Right lung (tissue), 10 donors: Measurements from ENCODE around the gene SLC26A9. TPM values are rescaled to one million over a fixed set of nuclear protein-coding genes. Genes with fewer than 3 reads are reported as not detected.
A peak's percentile ranks its signal among the peaks of the same experiment; 100 is the strongest.

Source experiments
- DNase-seq, 2 donors: peaks; one replicate each; pipeline ENCODE4 v3.0.0-alpha.2; 2013
- long read RNA-seq, 8 donors: transcript quantifications; one replicate each; lab custom pipeline, GENCODE V29; 2026
- polyA plus RNA-seq, 5 donors: library from polyadenylated mRNA; unstranded; fragments of 120-200 nt; gene quantifications; one replicate each; pipeline versions ENCODE4 v1.2.1 to v1.2.3, GENCODE V29; 2013; ENCODE audit warnings: inconsistent platforms in 1 of 5, low replicate concordance in 1 of 5; ENCODE audit not compliant: insufficient read length in 5 of 5, insufficient read depth in 1 of 5

The SLC26A9 gene, protein sequence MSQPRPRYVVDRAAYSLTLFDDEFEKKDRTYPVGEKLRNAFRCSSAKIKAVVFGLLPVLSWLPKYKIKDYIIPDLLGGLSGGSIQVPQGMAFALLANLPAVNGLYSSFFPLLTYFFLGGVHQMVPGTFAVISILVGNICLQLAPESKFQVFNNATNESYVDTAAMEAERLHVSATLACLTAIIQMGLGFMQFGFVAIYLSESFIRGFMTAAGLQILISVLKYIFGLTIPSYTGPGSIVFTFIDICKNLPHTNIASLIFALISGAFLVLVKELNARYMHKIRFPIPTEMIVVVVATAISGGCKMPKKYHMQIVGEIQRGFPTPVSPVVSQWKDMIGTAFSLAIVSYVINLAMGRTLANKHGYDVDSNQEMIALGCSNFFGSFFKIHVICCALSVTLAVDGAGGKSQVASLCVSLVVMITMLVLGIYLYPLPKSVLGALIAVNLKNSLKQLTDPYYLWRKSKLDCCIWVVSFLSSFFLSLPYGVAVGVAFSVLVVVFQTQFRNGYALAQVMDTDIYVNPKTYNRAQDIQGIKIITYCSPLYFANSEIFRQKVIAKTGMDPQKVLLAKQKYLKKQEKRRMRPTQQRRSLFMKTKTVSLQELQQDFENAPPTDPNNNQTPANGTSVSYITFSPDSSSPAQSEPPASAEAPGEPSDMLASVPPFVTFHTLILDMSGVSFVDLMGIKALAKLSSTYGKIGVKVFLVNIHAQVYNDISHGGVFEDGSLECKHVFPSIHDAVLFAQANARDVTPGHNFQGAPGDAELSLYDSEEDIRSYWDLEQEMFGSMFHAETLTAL
- polyA plus RNA-seq, result 1 to 10 TPM; 4.5 to 7.1 (median 5.4) TPM
- long read RNA-seq, donor 1, full-length matches to known transcripts, result 1 of 1 reads
- long read RNA-seq, donor 1, partial matches to known transcripts, result 0 of 1 reads
- long read RNA-seq, donor 1, other reads (novel, unspliced or antisense), result 0 of 1 reads
- long read RNA-seq, donor 2, result 0 reads
- long read RNA-seq, donor 3, result 0 reads
- long read RNA-seq, donor 4, result 0 reads
- long read RNA-seq, donor 5, full-length matches to known transcripts, result 1 of 1 reads
- long read RNA-seq, donor 5, partial matches to known transcripts, result 0 of 1 reads
- long read RNA-seq, donor 5, other reads (novel, unspliced or antisense), result 0 of 1 reads
- long read RNA-seq, donor 6, partial matches to known transcripts, result 35 of 35 reads
- long read RNA-seq, donor 6, other reads (novel, unspliced or antisense), result 0 of 35 reads
- long read RNA-seq, donor 7, result 0 reads
- long read RNA-seq, donor 8, result 0 reads

DNA sequence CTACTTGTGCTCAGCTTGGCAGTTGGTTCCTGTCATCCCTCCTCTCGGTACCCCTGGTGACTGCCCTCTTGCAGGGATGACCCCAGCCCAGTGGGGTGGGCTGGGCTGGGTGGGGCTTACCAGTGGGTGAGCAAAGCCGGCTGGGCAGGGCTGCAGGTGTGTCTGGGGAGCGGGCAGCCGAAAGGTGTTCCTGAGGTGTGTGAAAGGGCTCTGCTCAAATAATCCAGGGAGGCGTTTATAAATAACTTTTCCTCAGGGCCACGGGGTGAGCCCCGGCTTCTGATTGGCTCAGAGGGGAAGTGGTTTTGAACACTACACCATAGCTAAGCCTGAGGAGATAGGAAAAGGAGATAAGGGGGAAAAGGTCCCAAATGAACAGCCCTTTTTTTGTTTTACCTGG is at the start of gene SLC26A9:
SLC26A9 (minus strand) TSS at position 212 of the 400 bp plus-strand sequence. CDS start 7,636 bp downstream, outside the sequence.
- DNase-seq, result no peak

DNA sequence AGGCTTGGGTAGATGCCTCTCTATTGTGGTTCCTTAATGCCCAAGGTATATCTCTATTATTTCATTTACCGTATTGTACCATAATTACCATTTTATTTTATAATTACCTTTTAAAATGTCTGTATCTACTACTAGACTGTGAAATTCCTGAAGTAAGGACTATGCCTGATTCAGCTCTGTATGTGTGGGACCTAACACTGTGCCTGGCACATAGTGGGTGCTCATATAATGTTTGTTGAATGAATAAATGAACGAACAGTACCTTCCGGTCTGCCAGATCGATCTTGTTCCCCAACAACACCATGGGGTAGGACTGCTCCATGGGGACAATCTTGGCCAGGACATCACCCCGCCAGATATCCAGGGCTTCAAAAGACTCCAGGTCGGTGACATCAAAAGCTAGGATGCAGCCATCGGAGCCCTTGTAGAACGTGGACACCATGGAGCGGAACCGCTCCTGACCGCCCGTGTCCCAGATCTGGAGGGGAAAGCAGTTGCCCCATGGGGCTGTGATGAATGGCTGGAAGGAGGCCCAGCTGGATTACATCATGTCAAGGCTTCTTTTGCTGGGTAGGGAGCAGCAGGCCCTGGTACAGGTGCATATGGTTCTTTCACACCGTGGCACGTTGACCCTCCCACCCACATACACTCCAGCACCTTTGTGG is 49.1 kb upstream of the SLC26A9 start:
- DNase-seq, result no peak

DNA sequence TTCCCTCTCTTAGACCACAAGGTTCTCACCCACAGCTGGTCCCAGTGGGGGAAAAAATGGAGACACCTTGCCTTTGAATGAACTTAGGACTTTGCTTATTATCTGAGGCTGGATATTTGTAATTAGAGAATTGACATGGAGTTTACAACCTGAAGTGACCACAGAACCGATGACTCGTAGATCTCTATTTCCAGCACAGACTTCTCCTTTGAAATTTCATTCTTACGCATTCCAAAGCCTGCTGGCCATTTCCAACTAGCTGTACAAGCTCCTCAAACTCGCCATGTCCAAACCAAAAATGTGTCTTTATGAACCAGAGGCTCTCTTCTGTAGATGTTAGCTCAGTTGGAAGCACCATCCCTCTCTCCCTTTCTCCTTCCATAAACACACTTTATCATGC is 48.0 kb upstream of the SLC26A9 start:
- DNase-seq, result no peak

DNA sequence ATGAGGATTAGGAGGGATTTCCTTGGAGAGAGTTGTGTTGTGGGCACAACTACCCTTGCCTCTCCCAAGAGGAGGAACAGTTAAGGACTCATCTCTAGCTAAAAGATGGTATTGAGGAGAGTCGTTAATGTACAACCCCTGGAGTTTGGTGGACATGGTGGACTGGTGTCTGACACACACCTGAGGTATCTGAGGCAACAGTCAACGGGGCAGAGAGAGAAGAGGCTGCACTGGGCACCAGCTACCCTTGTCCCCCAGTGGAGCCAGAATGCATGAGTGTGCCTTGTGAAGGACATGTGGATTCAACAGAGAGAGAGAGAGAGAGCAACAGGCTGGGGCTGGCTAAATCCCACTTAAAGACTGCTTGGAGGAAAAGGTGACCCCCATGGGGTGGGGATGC is 47.0 kb upstream of the SLC26A9 start:
- DNase-seq, result no peak

DNA sequence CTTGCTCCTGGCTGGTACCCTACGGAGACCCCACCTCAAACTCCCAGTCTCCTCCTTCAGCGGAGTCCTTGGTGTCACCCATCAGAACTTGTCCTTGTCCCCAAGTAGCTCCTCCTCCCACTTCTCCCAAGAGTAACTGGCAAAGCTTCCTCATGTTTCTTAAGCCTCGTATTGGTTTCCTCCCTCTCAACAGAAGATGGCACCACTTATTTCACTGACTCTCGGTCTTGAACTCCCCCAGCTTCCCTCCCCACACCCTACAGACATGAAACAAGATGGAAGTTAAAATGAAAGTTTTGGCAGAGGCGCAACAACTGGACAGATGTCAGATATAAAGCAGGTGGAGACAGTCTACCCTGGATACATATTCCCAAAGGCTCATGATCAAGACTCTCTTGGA is 46.5 kb upstream of the SLC26A9 start:
- DNase-seq, result no peak

DNA sequence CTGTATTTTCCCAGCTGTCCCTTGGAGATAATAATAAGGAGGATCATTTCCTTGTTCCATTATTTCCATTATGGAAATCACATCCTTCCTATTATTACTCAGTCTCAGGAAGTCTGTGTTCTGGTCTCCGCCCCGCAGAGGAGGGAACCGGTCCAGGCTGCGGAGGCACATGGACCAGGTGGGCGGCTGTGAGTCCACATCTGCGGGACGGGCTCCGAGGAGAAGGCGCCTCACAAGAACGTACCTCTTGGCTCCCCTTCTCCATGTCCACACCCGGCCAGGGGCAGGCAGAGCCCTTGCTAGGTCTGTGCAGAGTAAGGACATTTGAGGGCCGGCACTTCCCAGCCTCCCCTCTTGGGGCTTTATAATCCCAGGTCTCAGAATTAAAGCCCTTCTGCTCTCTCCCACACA is 45.3 kb upstream of the SLC26A9 start:
- DNase-seq, result no peak

DNA sequence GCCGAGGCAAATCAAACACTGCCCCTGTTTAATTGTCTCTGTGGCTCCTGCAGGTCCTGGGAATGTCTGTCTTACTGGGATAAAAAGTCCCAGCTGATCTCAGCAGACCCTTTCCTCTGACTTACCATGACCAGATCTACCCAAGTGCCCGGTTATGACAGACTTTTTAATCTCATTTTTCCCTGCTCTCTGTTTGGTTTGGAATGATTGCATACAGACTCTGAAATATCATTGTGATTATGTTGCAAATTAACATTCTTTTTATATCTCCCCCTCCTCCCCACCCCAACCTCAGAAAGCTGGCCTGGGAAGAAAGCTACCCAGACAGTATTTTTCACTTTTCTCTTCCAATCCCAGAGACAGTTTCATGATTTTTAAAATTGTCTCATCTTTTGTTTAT is 43.6 kb upstream of the SLC26A9 start:
- no peak for DNase-seq

DNA sequence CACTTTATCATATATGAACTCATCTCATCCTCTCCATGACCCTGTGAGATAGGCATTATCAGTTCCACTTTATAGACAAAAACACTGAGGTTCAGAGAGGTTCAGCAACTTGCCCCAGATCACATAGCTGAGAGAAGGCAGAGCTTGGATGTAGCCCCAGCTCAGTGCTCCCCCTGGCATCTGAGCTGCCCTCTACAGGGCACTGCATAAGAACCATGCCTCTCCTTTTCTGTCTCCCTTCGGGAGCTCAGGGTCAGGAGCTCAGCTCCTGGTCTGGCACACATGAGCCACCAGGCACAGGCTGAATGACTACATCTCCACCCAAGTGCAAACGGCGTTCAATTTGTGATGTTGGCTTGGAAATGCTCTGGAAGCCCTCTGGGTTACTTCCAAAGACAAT is 43.0 kb upstream of the SLC26A9 start:
- no peak for DNase-seq

DNA sequence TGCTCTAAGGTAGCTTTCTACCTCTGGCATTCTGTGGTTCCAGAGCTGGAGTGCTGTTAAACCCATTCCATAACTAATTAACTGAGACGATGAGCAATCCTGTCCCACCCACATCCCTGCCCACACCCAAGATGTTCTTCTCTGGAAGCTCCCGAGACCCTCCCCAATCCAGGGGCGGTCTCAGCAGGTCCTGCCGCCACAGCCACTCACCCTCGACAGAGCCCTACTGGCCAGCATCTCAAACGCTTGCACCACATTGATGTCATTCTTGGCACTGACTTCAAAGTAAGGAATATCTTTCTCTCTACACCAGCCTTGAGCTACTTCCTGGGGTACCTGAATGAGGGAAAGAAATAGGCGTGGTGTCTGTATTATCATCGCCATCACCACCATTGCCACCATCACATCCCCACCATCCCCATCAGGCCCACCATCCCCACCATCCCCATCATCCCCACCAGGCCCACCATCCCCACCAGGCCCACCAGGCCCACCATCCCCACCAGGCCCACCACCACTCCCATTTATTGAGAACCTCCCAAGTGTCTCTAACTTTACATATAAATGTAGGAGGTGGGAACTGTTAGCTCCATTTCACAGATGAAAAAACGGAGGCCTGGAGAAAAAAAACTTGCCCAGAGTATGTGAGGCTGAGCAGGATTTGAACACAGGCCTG is 42.2 kb upstream of the SLC26A9 start:
- no peak for DNase-seq

DNA sequence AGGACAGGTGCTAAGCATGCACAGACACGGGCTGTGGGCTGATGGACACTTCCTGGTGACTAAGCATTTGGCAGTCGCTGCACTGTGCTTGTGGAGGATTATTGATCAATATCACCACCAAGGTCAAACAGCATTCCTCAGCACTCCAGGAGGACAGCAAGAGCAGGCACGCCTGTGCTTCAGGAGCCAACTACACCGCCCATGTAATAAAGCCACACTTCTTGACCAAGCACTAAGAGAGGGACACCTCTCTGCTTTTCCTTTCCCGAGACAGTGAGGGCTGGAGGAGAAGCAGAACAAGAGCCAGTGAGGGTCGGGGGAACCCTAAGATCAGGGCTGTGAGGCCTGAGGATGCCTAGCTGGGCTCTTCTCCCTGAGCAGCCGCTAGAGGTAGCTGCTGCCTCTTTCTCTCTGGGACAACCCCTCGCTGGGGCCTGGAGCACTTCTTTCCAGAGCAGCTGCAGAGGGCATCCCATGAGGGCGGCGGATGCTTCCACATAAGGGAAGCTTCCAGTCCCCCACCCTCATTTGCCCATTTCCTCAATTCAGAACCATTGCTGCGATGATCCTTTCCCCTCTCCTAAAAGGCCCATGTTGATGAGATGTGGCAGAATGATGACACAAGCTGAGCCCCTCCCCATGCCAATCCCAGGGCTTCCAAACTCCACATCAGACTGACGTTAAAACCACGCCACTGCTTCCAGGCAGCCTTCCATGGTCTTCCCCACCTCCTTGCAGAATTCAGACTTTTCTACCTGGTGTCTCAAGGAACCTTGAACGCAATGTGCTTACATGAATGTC is 40.9 kb upstream of the SLC26A9 start:
- peak in 1 of 2 donors; percentile 43 for DNase-seq

DNA sequence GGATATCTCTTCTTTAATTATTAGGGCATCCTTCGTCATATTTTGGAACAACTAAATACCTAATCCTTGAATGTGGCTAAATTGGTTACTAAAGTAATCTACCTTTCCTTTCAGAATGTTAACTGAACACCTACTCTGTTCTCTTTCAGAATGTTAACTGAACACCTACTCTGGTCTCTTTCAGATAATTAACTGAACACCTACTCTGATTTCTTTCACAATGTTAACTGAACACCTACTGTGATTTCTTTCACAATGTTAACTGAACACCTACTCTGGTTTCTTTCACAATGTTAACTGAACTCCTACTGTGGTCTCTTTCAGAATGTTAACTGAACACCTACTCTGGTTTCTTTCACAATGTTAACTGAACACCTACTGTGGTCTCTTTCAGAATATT is 38.0 kb upstream of the SLC26A9 start:
- no peak for DNase-seq

DNA sequence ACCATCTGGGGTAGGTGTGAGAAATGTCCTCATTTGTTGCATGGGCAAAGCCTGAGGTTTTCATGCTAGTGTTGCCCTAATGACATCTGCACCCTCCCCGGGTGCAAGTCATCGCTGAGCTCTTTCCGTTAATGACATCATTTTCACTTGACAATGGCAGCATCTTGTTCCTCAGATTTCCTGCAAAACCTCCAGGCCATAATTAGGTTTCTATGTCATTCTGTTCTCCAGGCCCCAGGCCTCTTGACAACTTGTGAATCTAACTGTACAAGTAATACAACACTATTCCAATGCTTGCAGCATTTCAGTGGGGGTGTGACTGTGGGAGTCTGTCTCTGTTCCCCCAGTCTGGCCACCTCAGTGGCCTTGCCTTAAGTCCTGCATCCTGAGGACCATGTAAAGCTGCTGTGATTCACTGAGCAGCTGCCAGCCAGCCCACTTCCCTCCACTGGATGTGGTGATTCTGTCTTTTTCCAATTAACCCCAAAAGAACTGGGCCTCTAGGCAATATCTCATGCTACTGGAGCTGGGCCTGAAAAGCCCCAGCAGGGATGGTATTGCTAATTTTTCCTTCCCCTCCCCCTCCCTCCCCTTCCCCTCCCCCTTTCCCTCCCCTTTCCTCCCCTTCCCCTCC is 37.1 kb upstream of the SLC26A9 start:
- no peak for DNase-seq

DNA sequence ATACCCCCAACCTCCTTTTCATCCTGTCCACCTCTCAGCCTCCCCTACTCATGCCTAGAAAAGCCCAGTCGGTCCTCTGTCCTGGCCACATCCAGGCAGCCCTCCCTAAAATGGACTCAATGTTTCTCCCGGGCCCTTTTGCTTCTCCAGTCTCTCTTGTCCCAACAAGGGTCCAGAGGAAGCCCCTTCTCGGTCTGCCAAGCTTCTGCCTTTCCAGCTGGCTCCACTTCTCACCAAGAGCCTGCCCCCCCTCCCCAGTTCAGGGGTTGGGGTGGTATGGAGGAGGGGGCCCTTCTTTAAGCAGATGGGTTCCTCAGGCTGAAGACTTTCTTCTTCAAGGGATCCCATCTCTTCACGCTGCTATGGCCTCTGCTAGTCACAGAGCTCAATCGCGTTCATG is 36.0 kb upstream of the SLC26A9 start:
- DNase-seq, result no peak

DNA sequence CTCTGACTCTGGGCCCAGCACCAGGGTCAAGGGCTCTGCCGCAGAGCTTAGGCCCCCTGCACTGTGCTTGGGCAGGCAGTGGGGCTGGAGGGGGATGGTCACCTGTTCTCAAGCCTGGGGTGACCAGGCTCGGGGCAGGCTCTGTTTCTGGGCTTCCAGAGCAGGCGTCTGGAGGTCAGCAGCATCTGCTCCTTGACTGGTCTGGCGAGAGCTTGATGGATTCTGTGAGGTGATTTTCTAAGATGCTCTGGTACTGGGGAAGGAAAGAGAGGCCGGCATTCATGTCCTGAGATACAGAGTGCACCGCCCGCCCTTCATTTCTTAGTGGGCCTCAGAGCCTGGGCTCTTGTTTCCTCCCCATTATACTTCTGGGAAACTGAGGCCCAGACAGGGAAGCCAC is 35.4 kb upstream of the SLC26A9 start:
- no peak for DNase-seq

DNA sequence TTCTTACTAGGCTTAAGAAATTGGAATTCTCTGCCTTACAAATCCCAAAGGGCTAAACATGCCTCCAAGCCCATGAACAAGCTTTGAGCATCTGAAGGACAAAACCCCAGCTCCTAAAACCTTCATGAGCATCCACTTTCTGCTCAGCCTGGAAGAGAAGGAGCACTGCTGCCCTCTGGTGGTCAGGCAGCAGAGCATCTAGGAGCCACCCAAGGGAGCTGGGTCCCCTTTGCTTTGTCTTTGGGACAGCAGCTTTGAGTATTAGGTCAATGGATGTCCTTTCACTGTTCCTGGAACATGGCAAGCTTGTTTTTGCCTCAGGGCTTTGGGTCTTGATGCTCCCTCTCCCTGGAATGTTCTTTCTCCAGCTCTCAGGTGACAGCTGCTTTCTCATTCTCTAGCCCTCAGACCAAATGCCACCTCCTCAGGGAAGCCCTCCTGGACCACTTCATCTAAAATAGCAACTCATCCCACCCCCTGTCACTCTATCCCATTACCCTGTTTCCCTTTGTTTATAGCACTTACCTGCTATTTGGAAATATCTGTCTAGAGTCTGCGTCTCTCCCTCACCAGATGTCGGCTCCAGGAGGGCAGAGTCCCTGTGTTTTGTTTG is 34.3 kb upstream of the SLC26A9 start:
- peak; percentile 52 to 67 for DNase-seq

DNA sequence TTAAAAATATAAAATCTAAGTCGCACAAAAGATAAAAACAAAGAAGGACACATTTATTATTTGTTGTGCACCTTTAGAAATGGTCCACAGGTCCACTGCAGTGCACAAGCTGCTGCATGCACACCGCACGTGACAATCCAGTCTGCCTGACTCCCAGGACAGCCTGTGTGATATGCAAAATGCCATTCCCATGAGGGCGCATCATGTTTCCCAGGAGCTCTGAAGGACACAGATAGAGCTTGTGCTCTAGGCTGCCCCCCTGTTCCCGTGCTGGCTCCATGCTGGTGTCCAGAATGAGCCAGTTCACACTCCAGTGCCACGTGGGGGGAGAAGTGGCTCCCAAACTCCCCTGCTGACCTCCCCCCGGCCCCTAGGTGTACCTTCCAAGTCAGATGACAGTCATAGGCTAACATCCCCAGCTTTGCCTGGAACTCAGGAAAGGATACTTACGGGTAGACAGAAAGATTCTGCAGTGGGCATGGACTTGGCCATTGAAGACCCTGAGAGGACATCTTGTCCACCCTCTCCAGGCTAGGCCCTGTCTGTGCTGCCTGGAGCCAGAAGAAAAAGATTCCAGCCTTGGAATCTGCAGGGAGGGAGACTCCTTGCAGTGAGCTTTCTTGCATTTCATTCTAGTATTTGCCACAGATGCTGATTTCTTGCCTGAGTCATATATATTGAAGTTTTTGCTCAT is 33.6 kb upstream of the SLC26A9 start:
- DNase-seq, result no peak

DNA sequence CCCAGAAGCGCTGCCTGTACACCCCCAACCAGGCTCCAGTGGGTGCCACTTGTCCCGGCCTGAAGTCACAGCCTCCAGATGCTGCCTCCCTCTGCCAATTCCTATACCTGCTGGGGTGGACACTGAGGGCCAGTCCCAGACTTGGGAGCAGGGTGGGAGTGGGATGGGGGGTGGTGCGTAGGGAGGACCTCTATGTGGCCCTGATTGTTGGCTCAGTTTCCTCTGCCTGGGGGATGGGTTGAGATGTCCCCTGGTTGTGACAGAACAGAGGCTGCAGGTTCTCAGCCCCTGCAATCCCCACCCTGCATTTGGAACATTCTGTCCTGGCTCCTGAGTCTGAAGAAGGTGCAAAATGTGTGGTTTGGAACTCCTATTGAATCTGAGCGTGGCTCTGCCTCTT is 32.8 kb upstream of the SLC26A9 start:
- no peak for DNase-seq

DNA sequence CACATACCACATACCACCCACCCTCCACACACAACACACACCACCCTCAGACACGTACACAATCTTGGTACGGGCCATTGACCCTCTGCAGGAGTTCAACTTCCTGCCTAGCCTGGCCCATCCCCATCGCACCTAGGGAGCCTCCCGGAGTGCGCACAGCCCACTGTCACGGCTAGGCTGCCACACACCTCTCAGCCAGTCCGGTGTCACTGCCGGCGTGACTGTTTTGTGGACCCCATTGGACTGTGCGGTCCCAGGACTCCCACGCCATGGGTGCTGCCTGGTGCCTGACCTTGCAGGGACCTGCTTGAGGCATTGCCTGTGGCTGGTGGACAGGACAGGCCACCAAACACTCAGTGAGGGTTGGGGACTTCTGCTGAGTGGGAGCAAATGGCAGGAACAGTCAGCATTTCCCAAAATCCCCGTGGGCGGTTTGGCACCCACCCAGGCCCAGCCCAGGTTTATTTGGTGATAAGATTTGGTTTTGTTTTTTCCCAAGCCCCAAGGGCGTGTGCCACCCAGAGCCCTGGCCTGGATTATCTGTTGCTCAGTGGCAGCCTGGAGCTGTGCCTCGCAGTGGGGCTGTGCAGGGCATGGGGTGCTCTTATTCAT is 32.2 kb upstream of the SLC26A9 start:
- DNase-seq, result no peak
